Measurements from ENCODE around the gene CROCC2.
A peak's percentile ranks its signal among the peaks of the same experiment; 100 is the strongest.

CROCC2 gene

DNA sequence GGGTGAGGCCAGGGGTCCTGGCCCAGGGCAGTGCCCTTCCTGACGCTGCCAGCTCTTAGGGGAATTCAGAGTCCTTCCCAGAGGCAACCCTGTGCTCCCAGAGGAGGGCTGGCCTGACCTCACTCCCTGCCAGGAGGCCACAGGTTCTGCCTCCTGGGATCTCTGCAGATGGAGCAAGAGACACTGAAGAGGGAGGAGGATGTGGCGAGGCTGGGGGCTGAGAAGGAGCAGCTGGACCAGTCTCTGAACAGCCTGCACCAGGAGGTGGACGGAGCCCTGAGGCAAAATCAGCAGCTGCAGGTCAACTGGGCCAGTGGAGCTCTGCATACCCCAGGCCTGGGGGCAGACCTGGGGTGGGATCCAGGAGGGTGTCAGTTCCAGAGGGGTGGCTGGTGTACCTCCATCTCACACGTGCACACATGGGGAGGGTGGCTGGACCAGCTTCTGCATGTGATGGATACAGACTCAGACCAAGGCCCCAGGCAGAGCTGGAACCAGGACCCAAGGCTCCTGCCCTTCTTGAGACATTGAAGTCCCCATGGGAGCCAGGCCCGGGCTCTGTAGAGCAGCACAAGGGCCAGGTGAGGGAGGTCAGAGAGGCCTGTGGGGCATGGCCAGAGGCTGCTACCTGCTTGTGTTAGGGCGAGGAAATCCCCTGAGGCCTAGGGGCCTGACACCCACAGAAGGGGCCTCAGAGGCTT is 82.6 kb downstream of the CROCC2 start:
- TF ChIP-seq, protein P1, sequence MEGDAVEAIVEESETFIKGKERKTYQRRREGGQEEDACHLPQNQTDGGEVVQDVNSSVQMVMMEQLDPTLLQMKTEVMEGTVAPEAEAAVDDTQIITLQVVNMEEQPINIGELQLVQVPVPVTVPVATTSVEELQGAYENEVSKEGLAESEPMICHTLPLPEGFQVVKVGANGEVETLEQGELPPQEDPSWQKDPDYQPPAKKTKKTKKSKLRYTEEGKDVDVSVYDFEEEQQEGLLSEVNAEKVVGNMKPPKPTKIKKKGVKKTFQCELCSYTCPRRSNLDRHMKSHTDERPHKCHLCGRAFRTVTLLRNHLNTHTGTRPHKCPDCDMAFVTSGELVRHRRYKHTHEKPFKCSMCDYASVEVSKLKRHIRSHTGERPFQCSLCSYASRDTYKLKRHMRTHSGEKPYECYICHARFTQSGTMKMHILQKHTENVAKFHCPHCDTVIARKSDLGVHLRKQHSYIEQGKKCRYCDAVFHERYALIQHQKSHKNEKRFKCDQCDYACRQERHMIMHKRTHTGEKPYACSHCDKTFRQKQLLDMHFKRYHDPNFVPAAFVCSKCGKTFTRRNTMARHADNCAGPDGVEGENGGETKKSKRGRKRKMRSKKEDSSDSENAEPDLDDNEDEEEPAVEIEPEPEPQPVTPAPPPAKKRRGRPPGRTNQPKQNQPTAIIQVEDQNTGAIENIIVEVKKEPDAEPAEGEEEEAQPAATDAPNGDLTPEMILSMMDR (conservative IDR thresholded peaks at IDR 0.05): no peak
- peak overlapping the region; percentile 87; the same call in 1 of the 2 replicates for H3K27ac ChIP-seq

DNA sequence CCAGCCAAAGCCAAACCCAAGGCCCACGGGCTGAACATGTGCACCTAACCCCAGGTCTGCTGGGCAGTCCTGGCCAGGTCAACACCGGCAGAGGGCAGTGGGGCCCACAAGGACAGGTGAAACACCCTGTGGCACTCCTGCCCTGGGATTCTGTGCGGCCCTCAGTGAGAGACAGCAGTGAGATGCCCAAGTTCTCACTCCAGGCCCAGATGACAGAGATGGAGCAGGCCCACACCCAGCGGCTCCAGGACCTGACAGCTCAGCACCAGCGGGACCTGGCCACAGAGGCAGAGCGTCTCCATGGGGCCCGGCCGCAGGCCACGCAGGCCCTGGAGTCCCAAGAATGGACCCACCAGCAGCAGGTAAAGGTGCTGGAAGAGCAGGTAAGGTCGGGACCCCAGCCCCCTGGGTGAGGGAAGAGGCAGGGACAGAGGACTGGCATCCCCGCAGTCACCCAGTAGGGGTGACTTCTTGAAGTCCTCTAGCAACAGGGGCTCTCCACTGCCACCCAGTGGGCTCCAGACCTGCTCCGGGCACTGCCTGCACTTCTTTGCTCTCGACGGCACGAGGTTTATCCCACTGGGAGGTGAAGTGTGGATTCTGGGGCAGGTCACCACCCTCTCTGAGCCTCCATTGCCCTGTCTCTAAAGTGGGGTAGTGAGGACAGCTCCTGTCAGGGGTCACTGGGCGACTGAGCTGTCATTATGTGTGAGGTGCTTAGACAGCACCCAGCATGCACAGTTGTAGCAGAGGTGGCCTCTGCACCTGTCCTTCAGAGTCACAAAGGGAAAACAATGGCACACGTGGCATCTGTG is 83.5 kb downstream of the CROCC2 start:
- TF ChIP-seq, protein P1 (conservative IDR thresholded peaks at IDR 0.05): peak; percentile 47; the same call in 1 of the 2 replicates

DNA sequence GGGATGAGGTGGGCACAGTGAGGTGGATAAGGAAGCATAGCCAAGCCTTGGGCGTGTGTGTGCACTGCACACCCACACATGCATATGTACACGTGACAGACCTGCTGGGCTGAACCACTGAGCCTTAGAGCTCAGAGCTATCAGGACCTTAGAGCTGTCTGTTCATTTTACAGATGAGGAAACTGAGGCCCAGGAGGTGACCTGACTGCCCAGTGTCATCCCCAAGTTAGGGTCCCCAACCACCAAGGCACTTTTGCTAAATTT is 84.1 kb downstream of the CROCC2 start:
- TF ChIP-seq, protein P1 (conservative IDR thresholded peaks at IDR 0.05): no peak
- H3K27ac ChIP-seq: peak overlapping the region; percentile 87; the same call in 1 of the 2 replicates

More for the DNA sequence above, 83.5 kb downstream of the CROCC2 start:
- H3K27ac ChIP-seq: peak overlapping the region; percentile 87; the same call in 1 of the 2 replicates

DNA sequence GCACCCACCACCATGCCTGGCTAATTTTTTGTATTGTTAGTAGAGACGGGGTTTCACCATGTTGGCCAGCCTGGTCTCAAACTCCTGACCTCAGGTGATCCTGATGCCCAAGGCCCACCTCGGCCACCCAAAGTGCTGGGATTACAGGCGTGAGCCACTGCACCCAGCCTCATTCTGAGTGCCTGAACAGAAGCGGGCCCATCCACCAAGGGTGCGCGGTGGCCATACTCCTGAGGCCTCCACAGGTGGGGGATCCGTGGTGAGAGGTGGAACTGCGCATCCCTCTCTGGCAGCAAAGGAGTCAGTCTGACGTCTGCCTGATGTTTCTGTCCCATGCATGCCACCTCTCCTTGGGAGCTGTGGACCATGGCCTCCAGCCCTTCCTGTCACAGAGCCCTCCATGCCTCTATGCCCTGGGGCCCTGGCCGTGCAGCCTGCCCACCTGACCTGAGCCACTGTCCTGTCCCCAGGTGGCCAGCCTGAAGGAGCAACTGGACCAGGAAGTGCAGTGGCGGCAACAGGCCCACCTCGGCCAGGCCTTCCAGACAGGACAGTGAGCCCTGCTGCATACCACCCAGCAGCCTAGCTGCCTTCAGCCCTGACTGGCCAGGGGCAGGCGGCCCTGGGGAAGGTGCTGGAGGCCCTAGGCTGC is 84.7 kb downstream of the CROCC2 start:
- peak overlapping the region; percentile 87 for H3K27ac ChIP-seq
- TF ChIP-seq, protein P1 (conservative IDR thresholded peaks at IDR 0.05): no peak

- TF ChIP-seq, protein P1 (conservative IDR thresholded peaks at IDR 0.05): no peak
- peak overlapping the region; percentile 87 for H3K27ac ChIP-seq
Observed at GRCh38 chr2:240991378-240992263, 85.5 kb downstream of the CROCC2 start.

DNA sequence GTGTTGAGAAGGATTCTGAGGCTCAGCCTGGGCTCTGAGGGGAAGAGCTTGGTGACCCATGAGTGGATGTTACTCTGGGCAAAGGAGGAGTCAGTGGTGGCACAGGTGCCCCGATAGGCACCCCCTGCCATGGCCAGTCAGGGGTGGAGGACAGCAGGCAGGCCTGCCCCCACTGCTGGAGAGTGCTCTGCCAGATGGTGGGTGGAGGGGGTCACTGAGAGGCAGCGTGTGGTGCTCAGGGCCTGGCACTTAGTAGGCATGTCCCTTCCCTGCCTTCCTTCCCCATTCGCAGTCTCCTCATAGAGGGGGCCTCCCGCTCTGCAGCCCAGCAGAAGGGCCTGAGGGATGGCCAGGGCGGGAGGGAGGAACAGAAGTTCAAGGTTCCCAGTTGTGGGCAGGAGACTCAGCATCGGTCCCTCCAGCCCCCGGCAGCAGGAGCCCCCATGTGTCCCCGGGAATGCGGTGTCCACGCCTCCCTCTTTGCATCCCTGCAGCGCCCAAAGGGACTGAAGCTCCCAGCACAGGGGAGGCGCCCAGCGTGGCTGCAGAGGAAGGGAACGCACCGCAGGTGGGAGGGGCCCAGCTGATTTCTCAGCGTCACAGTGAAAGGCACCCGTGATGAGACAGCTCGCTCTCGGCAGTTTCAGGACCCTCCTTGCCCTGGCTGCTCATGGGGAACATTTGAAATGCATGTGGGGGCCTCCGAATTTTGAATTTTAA is 86.6 kb downstream of the CROCC2 start:
- peak overlapping the region; percentile 87 for H3K27ac ChIP-seq
- TF ChIP-seq, protein P1 (conservative IDR thresholded peaks at IDR 0.05): no peak
